ENCODE measurements around the gene CMC2. TPM values are rescaled to one million over a fixed set of nuclear protein-coding genes. Genes with fewer than 3 reads are reported as not detected.

The CMC2 gene
- total and polyA plus RNA-seq, 2 of the 13 experiments (the other 11 are each of a cell fraction or from before 2014, with no cell fraction given): 116 to 129 TPM

- TF ChIP-seq ZNF414 (CRISPR knock-in tag; IDR thresholded peaks at IDR 0.05) (no peak), ZNF639 (CRISPR knock-in tag; conservative IDR thresholded peaks at IDR 0.05) (no peak), CHD4 (IDR thresholded peaks at IDR 0.05; ENCODE audit: borderline replicate concordance, low read length) (0 out of 2 replicates have a peak, but pooled peaks have one; percentile 67), EP300 (IDR thresholded peaks at IDR 0.05; ENCODE audit: low read depth in 2 of 2, low read length in 2 of 2) (peak in 1 of 2 experiments; percentile 52; a peak in 1 of 4 replicates), EP300 (CRISPR knock-in tag; IDR thresholded peaks at IDR 0.05; ENCODE audit: borderline replicate concordance) (no peak), NAIF1 (CRISPR knock-in tag; IDR thresholded peaks at IDR 0.05; ENCODE audit: borderline replicate concordance) (no peak), SMC3 (IDR thresholded peaks at IDR 0.05; ENCODE audit: low read length) (peak; percentile 85), ZNF646 (CRISPR knock-in tag; IDR thresholded peaks at IDR 0.05) (no peak), DR1 (CRISPR knock-in tag; IDR thresholded peaks at IDR 0.05) (peak; percentile 24; the same call in 1 of the 2 replicates), GATAD2A (CRISPR knock-in tag; IDR thresholded peaks at IDR 0.05) (peak; percentile 39; the same call in 1 of the 2 replicates), ZNF451 (CRISPR knock-in tag; IDR thresholded peaks at IDR 0.05) (peak; percentile 23; the same call in 1 of the 2 replicates), ARNT2 (CRISPR knock-in tag; IDR thresholded peaks at IDR 0.05; ENCODE audit: low read depth) (peak; percentile 41; the same call in 1 of the 2 replicates), ZNF772 (CRISPR knock-in tag; IDR thresholded peaks at IDR 0.05) (0 out of 2 replicates have a peak, but pooled peaks have one; percentile 46), ZNF329 (CRISPR knock-in tag; IDR thresholded peaks at IDR 0.05; ENCODE audit: low read depth) (peak; percentile 23; the same call in 1 of the 2 replicates), ZNF24 (IDR thresholded peaks at IDR 0.05) (0 out of 2 replicates have a peak, but pooled peaks have one; percentile 52), ZNF124 (CRISPR knock-in tag; IDR thresholded peaks at IDR 0.05) (0 out of 2 replicates have a peak, but pooled peaks have one; percentile 32), ONECUT2 (CRISPR knock-in tag; IDR thresholded peaks at IDR 0.05) (peak; percentile 97)
- TF ChIP-seq, protein P1, sequence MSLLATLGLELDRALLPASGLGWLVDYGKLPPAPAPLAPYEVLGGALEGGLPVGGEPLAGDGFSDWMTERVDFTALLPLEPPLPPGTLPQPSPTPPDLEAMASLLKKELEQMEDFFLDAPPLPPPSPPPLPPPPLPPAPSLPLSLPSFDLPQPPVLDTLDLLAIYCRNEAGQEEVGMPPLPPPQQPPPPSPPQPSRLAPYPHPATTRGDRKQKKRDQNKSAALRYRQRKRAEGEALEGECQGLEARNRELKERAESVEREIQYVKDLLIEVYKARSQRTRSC (CRISPR knock-in tag; IDR thresholded peaks at IDR 0.05; ENCODE audit: low read depth): no peak
- TF ChIP-seq, protein P2, sequence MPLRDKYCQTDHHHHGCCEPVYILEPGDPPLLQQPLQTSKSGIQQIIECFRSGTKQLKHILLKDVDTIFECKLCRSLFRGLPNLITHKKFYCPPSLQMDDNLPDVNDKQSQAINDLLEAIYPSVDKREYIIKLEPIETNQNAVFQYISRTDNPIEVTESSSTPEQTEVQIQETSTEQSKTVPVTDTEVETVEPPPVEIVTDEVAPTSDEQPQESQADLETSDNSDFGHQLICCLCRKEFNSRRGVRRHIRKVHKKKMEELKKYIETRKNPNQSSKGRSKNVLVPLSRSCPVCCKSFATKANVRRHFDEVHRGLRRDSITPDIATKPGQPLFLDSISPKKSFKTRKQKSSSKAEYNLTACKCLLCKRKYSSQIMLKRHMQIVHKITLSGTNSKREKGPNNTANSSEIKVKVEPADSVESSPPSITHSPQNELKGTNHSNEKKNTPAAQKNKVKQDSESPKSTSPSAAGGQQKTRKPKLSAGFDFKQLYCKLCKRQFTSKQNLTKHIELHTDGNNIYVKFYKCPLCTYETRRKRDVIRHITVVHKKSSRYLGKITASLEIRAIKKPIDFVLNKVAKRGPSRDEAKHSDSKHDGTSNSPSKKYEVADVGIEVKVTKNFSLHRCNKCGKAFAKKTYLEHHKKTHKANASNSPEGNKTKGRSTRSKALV (CRISPR knock-in tag; IDR thresholded peaks at IDR 0.05): peak; percentile 6; the same call in 1 of the 2 replicates
Measured at GRCh38 chr16:81035398-81035974, 28.8 kb upstream of the CMC2 start, which contains the start of gene ATMIN (continued).
